ENCODE results near the gene CDC42BPA. TPM values are rescaled to one million over a fixed set of nuclear protein-coding genes. Genes with fewer than 3 reads are reported as not detected.

CDC42BPA gene
- total RNA-seq, 1 donor from 2014 or later: 37.4 TPM

DNA sequence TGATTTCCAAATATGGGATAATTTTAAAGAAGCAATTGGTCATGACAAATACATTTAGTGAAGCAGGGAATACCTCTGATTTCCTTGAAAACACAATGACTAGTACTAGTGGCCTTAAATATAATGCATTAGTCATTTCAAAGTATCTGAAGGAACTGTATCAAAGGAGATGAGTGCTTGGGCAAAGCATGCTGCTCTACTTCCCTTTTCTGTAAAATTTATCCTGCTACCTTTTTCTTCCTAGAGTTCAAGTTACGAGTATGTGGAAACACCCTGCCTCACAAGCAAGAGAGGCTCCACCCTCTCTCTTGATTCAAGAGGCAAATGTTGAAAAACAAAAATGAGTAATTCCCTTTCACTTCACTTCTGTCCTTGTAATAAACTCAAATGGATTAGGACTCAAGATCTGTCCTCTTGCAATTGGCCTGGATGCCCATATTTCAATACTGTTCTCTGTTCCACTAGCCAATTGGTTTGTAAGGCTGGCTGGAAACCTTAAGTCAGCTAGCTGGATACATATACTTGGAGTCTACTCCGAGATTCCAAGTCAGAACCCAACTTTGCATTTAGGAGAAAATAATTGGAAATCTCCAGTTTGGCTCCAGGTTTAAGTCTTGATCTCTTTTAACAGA is 92.5 kb downstream of the CDC42BPA start:
- no peak for ATAC-seq
- intact Hi-C loops (cut with micrococcal nuclease): loop anchor here (10.0 kb wide), 1 partner anchor 101 kb away; no protein-coding TSS in a partner anchor
- DNase-seq: no peak

DNA sequence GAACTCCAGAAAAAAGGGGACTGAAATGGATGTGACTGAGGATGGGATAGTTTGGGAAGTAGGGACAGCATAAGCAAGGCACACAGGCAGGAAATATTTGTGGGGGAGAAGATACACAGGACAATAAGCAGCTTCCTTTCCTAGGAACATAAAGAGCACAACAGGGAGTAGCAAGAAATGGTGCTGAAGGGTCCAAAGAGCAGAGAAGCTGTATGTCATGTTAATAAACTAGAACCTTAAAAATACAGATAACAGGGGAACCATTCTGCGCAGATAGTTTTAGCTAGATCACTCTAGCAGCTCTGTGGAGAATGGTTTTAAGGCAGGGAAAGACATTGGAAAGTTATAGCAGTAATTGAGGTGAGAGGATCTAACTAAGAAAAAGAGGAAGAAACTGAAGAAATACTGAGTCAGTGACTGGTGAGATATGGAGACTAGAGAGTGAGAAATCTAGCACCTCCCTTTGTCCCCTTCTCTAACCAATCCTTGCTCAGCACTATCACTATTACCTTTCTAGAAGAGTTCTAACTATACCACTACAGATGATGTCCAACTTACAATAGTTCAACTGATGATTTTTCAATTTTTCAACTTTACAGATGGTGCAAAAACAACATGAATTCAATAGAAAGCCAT is 95.0 kb downstream of the CDC42BPA start:
- DNase-seq (no peak), ATAC-seq (no peak)
- intact Hi-C loops (cut with micrococcal nuclease): loop anchor here (10.0 kb wide), 1 partner anchor 98 kb away; no protein-coding TSS in a partner anchor

- intact Hi-C loops (cut with micrococcal nuclease): loop anchor here (10.0 kb wide), 1 partner anchor 95 kb away; no protein-coding TSS in a partner anchor
- ATAC-seq (peak; percentile 67), DNase-seq (no peak)
Observed at GRCh38 chr1:227219715-227220292, 98.5 kb downstream of the CDC42BPA start.

DNA sequence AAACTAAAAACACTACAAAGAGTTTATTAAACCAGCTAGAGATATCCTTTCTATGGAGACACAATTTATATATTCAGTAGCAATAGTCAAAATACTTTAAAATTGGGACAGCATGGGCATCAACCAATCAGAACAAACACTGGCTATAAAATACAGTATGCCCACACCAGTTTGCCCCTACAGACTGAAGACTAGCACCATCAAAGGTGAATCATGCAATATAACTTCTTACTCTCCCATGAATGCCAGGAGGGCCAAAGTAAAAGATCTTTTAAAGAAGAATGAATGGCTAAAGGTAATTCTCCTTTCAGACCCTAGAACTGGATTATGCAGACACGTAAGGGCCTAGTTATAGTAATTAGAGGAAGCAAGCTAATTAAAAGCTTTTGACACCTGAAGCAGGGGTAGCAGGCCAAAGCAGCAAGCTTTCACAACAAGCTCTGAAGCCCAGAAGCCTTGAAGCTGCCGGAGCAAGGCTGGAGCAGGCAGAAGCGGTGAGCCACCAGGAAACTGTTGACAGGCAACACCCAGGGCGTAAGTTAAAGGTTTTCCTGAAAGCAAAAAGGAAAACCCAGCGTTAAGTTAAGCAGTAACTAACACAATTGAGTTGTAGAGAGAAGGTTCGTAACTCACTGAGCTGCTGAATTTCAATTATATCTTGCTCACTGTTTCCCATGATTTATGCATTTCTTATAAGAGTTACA is 99.3 kb downstream of the CDC42BPA start:
- no peak for DNase-seq
- intact Hi-C loops (cut with micrococcal nuclease): no loop called here
- peak; percentile 45 for ATAC-seq

DNA sequence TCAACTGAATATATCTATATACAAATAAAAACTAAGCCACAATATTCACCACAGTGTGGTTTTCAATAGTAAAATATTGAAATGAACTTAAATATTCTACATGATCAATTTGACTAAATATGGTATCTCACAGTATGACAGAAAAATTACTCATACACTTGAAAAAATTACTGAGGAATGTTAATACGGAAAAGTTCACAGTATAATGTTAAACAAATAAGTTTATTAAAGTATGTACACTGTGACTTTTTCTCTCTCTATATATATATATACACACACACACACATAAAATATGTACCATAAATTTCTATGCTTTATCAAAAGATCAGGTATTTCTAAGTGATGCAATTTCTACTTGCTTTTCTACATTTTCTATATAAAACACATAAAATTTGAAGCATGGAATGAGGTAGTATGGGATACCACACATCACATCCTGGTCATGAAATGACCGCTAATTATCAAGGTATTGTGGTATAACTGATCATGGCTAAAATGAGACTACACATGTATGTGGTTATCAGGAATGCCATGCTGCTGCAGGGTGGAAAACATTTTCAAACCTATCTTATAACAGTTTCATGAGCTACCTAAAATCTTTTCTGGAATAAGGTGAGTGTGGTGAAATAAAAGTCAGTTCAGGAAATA is 102.3 kb downstream of the CDC42BPA start:
- intact Hi-C loops (cut with micrococcal nuclease): no loop called here
- no peak for DNase-seq
- ATAC-seq: no peak

DNA sequence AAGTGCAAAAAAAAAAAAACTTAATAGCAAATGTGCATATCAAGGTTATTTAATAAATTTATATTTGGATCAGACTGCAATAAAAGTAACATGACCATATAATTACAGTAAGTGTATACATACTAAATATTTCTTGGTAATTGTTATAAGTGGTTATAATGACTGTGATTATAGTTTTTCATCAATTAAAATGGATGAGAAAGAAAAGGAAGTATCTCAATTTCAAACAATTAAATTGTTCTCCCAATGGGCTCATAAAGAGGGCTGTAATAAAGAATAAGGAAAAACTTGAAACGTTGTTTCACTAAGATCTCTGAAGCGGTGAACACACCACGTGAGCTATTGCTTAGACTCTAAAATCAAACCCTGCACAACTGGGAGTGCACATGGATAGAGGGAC is 104.1 kb downstream of the CDC42BPA start:
- no peak for DNase-seq
- intact Hi-C loops (cut with micrococcal nuclease): no loop called here
- no peak for ATAC-seq

DNA sequence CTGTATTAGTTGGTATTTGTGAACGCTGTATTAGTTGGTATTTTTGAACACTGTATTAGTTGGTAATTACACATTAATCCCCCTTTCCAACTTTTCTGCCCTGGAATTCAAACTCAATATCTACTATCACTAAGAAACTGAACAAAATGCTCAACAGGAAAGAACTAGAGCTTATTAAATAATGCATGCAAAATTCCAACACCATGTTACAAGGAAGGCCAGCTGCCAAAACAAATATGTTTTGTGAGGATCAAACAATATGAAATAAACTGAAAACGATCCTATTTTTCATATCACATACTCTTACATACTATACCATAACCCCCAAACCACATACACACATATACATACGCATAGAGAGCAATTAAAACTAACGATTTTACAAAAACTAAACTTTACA is 104.9 kb downstream of the CDC42BPA start:
- ATAC-seq (no peak), DNase-seq (no peak)
- intact Hi-C loops (cut with micrococcal nuclease): no loop called here

DNA sequence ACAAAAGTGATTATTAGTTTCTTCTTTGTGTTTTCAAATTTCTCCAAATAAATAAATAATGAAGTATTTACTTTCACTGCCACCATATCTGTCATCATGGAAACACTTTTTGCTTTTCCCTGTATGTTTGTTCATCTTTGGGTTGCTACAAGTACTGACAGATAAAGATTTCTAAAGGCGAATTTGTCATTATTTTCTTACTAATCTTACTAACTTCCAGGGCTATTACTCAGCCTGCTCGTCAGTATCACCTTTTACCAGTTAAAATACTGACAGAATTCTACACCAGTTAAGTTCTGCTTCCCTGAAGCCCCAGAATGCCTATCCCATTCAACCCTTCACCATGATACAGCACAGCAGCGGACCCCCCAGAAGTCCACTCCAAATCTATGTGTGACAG is 106.1 kb downstream of the CDC42BPA start:
- ATAC-seq: no peak
- intact Hi-C loops (cut with micrococcal nuclease): no loop called here

GRCh38 chr1:227210604-227211003 is 107.7 kb downstream of the CDC42BPA start:
- ATAC-seq: no peak
- intact Hi-C loops (cut with micrococcal nuclease): no loop called here
- no peak for DNase-seq

More for the DNA sequence above, 106.1 kb downstream of the CDC42BPA start:
- DNase-seq: no peak

DNA sequence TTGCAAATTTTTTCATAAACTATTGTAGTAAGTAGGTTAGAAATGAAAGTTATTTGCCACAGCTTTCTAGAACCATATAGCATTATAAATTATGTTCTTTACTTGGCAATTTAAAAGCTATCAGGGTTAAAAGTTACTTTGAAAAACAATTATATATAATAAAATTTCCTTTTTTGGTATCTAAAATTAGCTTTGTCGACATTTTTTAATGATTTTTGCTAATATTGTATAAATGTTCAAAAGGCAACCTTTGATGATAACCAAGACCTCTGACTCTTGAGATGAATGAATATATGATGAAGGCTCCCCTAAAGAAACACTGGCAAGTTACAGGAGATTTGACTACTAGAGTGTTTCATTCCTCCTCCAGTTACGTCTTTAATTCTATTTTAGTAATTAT is 121.2 kb downstream of the CDC42BPA start:
- ATAC-seq: no peak
- intact Hi-C loops (cut with micrococcal nuclease): no loop called here
- DNase-seq: no peak

DNA sequence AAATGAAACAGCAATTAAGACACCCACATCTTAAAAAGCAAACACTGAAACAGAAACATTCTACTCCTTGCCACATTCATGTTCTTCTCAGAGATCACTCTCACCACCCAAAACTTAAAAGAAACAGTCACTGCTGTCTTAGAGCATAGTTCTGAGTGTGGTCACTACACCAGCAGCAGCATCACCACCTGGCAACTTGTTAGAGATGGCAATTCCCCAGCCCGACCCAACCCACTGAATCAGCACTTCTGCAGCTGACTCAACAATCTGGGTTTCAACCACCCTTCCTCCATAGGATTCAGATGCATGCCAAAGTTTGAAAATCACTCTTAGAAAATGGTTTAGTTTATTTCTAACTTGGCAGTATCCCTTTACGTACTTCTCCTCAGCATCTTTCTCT is 126.1 kb downstream of the CDC42BPA start:
- ATAC-seq (peak; percentile 36), DNase-seq (no peak)
- intact Hi-C loops (cut with micrococcal nuclease): no loop called here

- intact Hi-C loops (cut with micrococcal nuclease): no loop called here
- DNase-seq: no peak
- no peak for ATAC-seq
Observed at GRCh38 chr1:227191607-227192006, 126.7 kb downstream of the CDC42BPA start.

DNA sequence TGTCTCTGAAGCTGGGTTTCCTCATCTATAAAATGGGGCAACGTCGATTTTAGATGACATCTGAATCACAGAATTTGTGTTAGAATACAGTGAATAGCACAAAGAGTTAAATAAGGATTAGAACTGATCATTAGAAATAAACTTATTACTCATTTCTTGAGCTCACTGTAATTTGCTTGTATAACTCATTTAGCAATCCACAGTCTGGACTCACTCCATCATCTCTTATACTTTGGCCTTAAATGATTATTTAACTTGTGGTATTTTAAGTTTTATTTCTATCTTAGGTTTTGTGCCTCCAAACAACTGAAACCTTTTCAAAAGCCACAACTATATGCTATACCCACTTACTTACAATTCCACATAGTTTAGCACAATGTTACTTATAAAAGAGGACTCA is 128.0 kb downstream of the CDC42BPA start:
- intact Hi-C loops (cut with micrococcal nuclease): no loop called here
- ATAC-seq: no peak
- DNase-seq: no peak

DNA sequence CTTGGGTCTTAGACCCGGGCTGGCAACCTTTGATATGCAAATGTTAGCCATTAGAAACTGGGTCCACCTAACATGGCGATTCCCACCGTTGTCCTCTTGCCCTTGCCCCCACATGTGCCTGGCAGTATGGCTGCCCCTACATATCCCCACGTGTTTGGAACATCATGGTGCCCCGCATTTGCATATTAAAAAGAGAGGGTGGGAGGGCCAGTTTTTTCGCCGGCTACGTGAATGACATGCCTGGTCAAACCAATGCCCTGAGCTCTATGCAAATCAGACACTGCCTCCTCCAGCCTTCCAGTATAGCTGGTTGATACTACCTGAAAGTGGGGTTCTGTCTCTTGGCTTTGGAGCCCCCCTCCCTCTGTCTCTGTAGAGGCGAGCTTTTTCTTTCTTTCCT is 133.0 kb downstream of the CDC42BPA start:
- intact Hi-C loops (cut with micrococcal nuclease): no loop called here
- no peak for ATAC-seq
- DNase-seq: no peak

- intact Hi-C loops (cut with micrococcal nuclease): no loop called here
- DNase-seq: no peak
- ATAC-seq: no peak
Observed at GRCh38 chr1:227182012-227182411, 136.3 kb downstream of the CDC42BPA start.

DNA sequence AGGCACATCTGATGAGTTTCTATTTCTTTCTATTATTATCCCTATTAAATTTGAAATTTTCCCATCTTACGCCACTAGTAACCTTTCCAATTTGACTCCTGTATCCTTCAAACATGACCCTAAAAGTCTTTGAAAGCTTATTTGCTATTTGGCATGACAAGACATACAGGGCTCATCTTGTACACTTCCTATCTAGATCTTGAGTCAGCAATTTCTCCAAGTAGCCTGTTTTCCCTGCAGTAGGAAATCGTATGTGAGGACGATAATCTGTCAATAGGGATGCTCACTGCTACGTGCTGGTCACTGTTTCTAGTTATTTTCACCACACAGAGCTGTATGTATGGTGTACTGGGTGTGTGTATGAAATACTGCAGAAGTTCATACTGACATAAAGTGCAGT is 142.7 kb downstream of the CDC42BPA start:
- DNase-seq: no peak
- intact Hi-C loops (cut with micrococcal nuclease): no loop called here
- ATAC-seq: no peak

GRCh38 chr1:227174164-227174563 is 144.1 kb downstream of the CDC42BPA start:
- DNase-seq (no peak), ATAC-seq (no peak)
- intact Hi-C loops (cut with micrococcal nuclease): no loop called here

DNA sequence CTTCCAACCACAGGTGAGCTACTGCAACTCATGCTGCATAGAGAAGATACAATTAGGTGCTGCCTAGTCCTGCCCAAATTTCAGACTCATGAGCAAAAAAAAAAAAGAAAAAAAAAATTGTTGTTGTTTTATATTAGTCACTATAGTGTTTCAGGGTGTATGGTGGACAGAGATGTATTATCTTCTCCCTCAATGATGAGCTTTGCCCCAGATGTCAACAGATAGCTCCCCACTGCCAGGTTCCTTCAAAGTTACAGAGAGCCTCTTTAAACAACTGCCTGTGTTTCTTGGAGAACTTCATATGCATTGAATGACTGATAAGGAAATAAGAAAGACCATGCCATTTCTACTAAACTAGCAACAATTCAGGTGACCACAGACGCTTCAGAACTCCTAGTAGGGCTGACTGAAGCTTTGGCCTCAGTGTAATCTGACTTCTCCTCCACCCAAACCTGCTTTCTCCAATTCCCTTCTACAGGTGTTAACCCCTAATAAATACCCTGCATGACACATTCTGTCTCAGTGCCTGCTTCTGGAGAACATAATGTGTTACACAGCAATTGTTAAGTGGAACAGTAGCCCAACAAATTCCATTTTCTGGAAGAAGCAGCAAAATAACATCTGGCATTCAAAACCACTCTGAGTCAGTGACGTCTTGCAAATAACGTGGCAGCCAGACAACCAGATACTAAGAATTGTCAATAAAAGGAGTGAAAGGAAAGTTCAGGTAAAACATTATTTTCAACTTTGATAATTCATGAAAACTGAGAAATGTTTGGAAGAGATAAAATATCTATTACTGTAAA is 147.7 kb downstream of the CDC42BPA start:
- no peak for ATAC-seq
- intact Hi-C loops (cut with micrococcal nuclease): no loop called here

DNA sequence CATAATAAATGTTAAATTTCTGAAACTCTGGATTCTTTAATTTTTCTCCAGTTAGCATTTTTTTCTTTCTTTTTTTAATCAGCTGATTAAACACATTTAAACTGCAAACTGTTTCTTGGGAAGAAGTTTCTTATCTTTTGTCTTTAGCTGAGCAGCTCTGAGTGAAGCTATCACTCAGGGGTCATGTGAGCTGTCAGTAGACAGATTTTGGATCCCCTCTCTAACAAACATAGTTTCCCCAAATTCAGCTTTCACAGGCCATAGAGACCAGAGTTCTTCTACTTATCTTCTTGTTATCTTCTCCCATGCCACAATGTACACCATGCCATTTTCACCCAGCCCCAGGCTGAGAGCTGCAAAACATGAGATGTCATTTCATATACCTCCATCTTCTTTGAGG is 148.9 kb downstream of the CDC42BPA start:
- ATAC-seq (no peak), DNase-seq (no peak)
- intact Hi-C loops (cut with micrococcal nuclease): no loop called here

More for the DNA sequence above, 147.7 kb downstream of the CDC42BPA start:
- no peak for DNase-seq
